ENCODE data around the gene ATF7IP2. TPM values are rescaled to one million over a fixed set of nuclear protein-coding genes. Genes with fewer than 3 reads are reported as not detected.

The ATF7IP2 gene
- total and polyA plus RNA-seq, 2 of the 13 experiments (the other 11 are each of a cell fraction or from before 2014, with no cell fraction given), result 117 to 217 TPM

DNA sequence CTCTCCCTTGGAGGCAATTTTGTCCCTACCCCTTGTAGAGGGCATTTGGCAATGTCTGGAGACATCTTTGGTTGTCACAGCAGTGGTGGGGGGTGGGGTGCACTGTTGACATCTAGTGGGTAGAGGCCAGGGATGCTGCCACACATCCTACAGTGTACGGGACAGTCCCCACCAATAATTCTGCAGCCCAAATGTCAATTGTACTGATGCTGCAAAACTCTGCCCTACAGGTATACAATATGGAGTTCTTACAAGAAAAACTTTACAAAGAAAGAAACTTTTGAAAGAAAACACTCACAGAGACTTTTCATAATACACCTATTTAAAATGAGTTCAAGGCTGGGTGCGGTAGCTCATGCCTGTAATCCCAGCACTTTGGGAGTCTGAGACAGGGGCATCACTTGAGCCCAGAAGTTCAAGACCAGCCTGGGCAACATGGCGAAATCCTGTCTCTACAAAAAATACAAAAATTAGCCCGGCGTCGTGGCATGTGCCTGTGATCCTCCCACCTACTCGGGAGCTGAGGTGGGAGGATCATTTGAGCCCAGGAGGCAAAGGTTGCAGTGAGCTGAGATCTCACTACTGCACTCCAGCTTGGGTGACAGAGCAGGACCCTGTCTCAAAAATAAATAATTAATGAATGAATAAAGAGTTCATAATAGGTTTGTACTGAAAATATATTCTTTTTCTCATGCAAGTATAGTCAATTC is 135.2 kb downstream of the ATF7IP2 start (continued):
- TF ChIP-seq, protein P1, sequence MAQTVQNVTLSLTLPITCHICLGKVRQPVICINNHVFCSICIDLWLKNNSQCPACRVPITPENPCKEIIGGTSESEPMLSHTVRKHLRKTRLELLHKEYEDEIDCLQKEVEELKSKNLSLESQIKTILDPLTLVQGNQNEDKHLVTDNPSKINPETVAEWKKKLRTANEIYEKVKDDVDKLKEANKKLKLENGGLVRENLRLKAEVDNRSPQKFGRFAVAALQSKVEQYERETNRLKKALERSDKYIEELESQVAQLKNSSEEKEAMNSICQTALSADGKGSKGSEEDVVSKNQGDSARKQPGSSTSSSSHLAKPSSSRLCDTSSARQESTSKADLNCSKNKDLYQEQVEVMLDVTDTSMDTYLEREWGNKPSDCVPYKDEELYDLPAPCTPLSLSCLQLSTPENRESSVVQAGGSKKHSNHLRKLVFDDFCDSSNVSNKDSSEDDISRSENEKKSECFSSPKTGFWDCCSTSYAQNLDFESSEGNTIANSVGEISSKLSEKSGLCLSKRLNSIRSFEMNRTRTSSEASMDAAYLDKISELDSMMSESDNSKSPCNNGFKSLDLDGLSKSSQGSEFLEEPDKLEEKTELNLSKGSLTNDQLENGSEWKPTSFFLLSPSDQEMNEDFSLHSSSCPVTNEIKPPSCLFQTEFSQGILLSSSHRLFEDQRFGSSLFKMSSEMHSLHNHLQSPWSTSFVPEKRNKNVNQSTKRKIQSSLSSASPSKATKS (CRISPR knock-in tag; IDR thresholded peaks at IDR 0.05), result no peak
- no peak for TF ChIP-seq TCF7L2 (IDR thresholded peaks at IDR 0.05; ENCODE audit: low read depth, low read length)
- no peak; the same call in 1 of the 2 replicates for TF ChIP-seq SNAPC4 (CRISPR knock-in tag; IDR thresholded peaks at IDR 0.05)
- TF ChIP-seq, protein P2, sequence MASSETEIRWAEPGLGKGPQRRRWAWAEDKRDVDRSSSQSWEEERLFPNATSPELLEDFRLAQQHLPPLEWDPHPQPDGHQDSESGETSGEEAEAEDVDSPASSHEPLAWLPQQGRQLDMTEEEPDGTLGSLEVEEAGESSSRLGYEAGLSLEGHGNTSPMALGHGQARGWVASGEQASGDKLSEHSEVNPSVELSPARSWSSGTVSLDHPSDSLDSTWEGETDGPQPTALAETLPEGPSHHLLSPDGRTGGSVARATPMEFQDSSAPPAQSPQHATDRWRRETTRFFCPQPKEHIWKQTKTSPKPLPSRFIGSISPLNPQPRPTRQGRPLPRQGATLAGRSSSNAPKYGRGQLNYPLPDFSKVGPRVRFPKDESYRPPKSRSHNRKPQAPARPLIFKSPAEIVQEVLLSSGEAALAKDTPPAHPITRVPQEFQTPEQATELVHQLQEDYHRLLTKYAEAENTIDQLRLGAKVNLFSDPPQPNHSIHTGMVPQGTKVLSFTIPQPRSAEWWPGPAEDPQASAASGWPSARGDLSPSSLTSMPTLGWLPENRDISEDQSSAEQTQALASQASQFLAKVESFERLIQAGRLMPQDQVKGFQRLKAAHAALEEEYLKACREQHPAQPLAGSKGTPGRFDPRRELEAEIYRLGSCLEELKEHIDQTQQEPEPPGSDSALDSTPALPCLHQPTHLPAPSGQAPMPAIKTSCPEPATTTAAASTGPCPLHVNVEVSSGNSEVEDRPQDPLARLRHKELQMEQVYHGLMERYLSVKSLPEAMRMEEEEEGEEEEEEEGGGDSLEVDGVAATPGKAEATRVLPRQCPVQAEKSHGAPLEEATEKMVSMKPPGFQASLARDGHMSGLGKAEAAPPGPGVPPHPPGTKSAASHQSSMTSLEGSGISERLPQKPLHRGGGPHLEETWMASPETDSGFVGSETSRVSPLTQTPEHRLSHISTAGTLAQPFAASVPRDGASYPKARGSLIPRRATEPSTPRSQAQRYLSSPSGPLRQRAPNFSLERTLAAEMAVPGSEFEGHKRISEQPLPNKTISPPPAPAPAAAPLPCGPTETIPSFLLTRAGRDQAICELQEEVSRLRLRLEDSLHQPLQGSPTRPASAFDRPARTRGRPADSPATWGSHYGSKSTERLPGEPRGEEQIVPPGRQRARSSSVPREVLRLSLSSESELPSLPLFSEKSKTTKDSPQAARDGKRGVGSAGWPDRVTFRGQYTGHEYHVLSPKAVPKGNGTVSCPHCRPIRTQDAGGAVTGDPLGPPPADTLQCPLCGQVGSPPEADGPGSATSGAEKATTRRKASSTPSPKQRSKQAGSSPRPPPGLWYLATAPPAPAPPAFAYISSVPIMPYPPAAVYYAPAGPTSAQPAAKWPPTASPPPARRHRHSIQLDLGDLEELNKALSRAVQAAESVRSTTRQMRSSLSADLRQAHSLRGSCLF (CRISPR knock-in tag; IDR thresholded peaks at IDR 0.05; ENCODE audit: borderline replicate concordance), result no peak
- TF ChIP-seq HOXD1 (CRISPR knock-in tag; IDR thresholded peaks at IDR 0.05), result 0 out of 2 replicates have a peak, but pooled peaks have one; percentile 14
- TF ChIP-seq, protein P3, sequence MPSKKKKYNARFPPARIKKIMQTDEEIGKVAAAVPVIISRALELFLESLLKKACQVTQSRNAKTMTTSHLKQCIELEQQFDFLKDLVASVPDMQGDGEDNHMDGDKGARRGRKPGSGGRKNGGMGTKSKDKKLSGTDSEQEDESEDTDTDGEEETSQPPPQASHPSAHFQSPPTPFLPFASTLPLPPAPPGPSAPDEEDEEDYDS (CRISPR knock-in tag; IDR thresholded peaks at IDR 0.05), result no peak
- TF ChIP-seq, protein P4, sequence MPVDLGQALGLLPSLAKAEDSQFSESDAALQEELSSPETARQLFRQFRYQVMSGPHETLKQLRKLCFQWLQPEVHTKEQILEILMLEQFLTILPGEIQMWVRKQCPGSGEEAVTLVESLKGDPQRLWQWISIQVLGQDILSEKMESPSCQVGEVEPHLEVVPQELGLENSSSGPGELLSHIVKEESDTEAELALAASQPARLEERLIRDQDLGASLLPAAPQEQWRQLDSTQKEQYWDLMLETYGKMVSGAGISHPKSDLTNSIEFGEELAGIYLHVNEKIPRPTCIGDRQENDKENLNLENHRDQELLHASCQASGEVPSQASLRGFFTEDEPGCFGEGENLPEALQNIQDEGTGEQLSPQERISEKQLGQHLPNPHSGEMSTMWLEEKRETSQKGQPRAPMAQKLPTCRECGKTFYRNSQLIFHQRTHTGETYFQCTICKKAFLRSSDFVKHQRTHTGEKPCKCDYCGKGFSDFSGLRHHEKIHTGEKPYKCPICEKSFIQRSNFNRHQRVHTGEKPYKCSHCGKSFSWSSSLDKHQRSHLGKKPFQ (CRISPR knock-in tag; IDR thresholded peaks at IDR 0.05; ENCODE audit: insufficient replicate concordance), result peak; percentile 45
- TF ChIP-seq ATAD3A (CRISPR knock-in tag; IDR thresholded peaks at IDR 0.05), result no peak
- no peak for TF ChIP-seq NFIC (IDR thresholded peaks at IDR 0.05; ENCODE audit: low read length)
- TF ChIP-seq ZNF235 (CRISPR knock-in tag; IDR thresholded peaks at IDR 0.05; ENCODE audit: borderline replicate concordance), result 0 out of 2 replicates have a peak, but pooled peaks have one; percentile 2
- TF ChIP-seq ZNF772 (CRISPR knock-in tag; IDR thresholded peaks at IDR 0.05), result no peak
- TF ChIP-seq ZBTB25 (CRISPR knock-in tag; IDR thresholded peaks at IDR 0.05), result no peak
